ENCODE measurements around the gene GRIP2. TPM values are rescaled to one million over a fixed set of nuclear protein-coding genes. Genes with fewer than 3 reads are reported as not detected.

Gene GRIP2
- total and polyA plus RNA-seq, 2 donors (not counting 3 experiments of a cell fraction or from before 2014, with no cell fraction given) = not detected

GRCh38 chr3:14576163-14576562, 36.0 kb upstream of the GRIP2 start:
- no peak overlapping the region for H3K27ac ChIP-seq (ENCODE audit: insufficient read depth, low read depth, low read length)
- H3K9me3 ChIP-seq (replicated peaks; ENCODE audit: control insufficient read depth, insufficient read depth, low read length) = no peaks in the 10 kb centered on the region
- H3K27me3 ChIP-seq (ENCODE audit: control insufficient read depth in 2 of 2, insufficient read depth in 2 of 2, low read length in 2 of 2) = no peaks in the 10 kb centered on the region
- H4K20me1 ChIP-seq (replicated peaks; ENCODE audit: control insufficient read depth, extremely low read depth, insufficient read depth, low read length) = no peaks in the 10 kb centered on the region
- ChIA-PET POLR2A (no interaction called here), CTCF (no interaction called here)
- no peaks in the 10 kb centered on the region for H3K36me3 ChIP-seq (ENCODE audit: control insufficient read depth in 2 of 2, extremely low read depth in 1 of 2, insufficient read depth in 2 of 2, low read length in 2 of 2)
- no peak for TF ChIP-seq POLR2A (IDR thresholded peaks at IDR 0.05; ENCODE audit: low read depth, low read length)
- no peak for TF ChIP-seq POLR2AphosphoS5 (IDR thresholded peaks at IDR 0.05; ENCODE audit: insufficient read depth, low read depth, low read length)
- TF ChIP-seq EZH2 (IDR thresholded peaks at IDR 0.05; ENCODE audit: borderline replicate concordance, low read depth, low read length, severe bottlenecking) = no peak
- TF ChIP-seq FOS (IDR thresholded peaks at IDR 0.05; ENCODE audit: borderline replicate concordance, insufficient read depth, low read length) = no peak
- TF ChIP-seq CTCF (IDR thresholded peaks at IDR 0.05; ENCODE audit: extremely low read depth in 1 of 2, insufficient read depth in 1 of 2, low read depth in 1 of 2, low read length in 2 of 2) = no peak
- TF ChIP-seq, protein P1, sequence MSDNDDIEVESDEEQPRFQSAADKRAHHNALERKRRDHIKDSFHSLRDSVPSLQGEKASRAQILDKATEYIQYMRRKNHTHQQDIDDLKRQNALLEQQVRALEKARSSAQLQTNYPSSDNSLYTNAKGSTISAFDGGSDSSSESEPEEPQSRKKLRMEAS (IDR thresholded peaks at IDR 0.05; ENCODE audit: insufficient read depth, insufficient read length) = no peak
- TF ChIP-seq GATA2 (IDR thresholded peaks at IDR 0.05; ENCODE audit: insufficient read depth, insufficient read length, low read depth, low read length) = no peak
- no peak for TF ChIP-seq MYC (IDR thresholded peaks at IDR 0.05; ENCODE audit: low read depth, low read length)
- no peak for TF ChIP-seq JUN (IDR thresholded peaks at IDR 0.05; ENCODE audit: borderline replicate concordance, insufficient read depth, insufficient read length, low read depth)
- H2AFZ ChIP-seq (ENCODE audit: low read depth, low read length) = no peak overlapping the region
- FAIRE-seq (no peak), DNase-seq (ENCODE audit: low read depth, low spot score) (no peak)
- no TSS peak for BruUV-seq (replicated peaks)
- intact Hi-C loops (cut with micrococcal nuclease) = no loop called here
- H3K9ac ChIP-seq (replicated peaks; ENCODE audit: extremely low read depth, insufficient read depth, low read length) = no peak overlapping the region
- no peaks in the 10 kb centered on the region for H3K79me2 ChIP-seq (ENCODE audit: control insufficient read depth, insufficient read depth, low read length)
- no peaks in the 10 kb centered on the region for H3K9me1 ChIP-seq (replicated peaks; ENCODE audit: control insufficient read depth, extremely low read depth, insufficient read depth, low read length)
- H3K4me3 ChIP-seq (replicated peaks in 1 of 3; ENCODE audit: insufficient read depth in 1 of 3, low read depth in 1 of 3, low read length in 3 of 3) = no peak overlapping the region
- H3K4me1 ChIP-seq (ENCODE audit: control insufficient read depth, extremely low read depth, insufficient read depth, low read length) = no peaks in the 10 kb centered on the region
- dilution Hi-C loops (cut with MboI; ENCODE audit: extremely low pct_ligation_motif_present, low sequenced_read_pairs) = no loop called here
- no peak overlapping the region for H3K4me2 ChIP-seq (ENCODE audit: insufficient read depth, low read length)

Data from endothelial cell of umbilical vein (primary cell).